ENCODE data around the gene SLC35E1. TPM values are rescaled to one million over a fixed set of nuclear protein-coding genes. Genes with fewer than 3 reads are reported as not detected.
A peak's percentile ranks its signal among the peaks of the same experiment; 100 is the strongest.

SLC35E1 gene
- total and polyA plus RNA-seq, 2 donors (not counting 3 experiments of a cell fraction or from before 2014, with no cell fraction given): 36.0 to 37.5 TPM

- peaks cover 3 to 16% of the 10 kb centered on the region in 2 experiments for H3K36me3 ChIP-seq (ENCODE audit: control insufficient read depth in 2 of 2, extremely low read depth in 1 of 2, insufficient read depth in 2 of 2, low read length in 2 of 2)
- intact Hi-C loops (cut with micrococcal nuclease) (loop anchor here (1.0 kb wide), 2 partner anchors 30 to 56 kb away; partner anchors contain the start of genes CHERP and MED26), dilution Hi-C loops (cut with MboI; ENCODE audit: extremely low pct_ligation_motif_present, low sequenced_read_pairs) (no loop called here)
- peak overlapping the region; percentile 54 to 73 (median 63) for H3K4me3 ChIP-seq (replicated peaks in 1 of 3; ENCODE audit: insufficient read depth in 1 of 3, low read depth in 1 of 3, low read length in 3 of 3)
- DNase-seq (ENCODE audit: low read depth, low spot score) (peak; percentile 46), FAIRE-seq (peak; percentile 24)
- no peaks in the 10 kb centered on the region for H3K9me3 ChIP-seq (replicated peaks; ENCODE audit: control insufficient read depth, insufficient read depth, low read length)
- H3K27me3 ChIP-seq (ENCODE audit: control insufficient read depth in 2 of 2, insufficient read depth in 2 of 2, low read length in 2 of 2): no peaks in the 10 kb centered on the region
- ChIA-PET CTCF (interaction anchor here (2.4 kb wide), 1 partner anchor 13 kb away, joined by 7 read pairs; no protein-coding TSS in a partner anchor), POLR2A (no interaction called here)
- H3K4me1 ChIP-seq (ENCODE audit: control insufficient read depth, extremely low read depth, insufficient read depth, low read length): peaks cover 16% of the 10 kb centered on the region
- H3K4me2 ChIP-seq (ENCODE audit: insufficient read depth, low read length): peak overlapping the region; percentile 77
- no peaks in the 10 kb centered on the region for H4K20me1 ChIP-seq (replicated peaks; ENCODE audit: control insufficient read depth, extremely low read depth, insufficient read depth, low read length)
- H3K9ac ChIP-seq (replicated peaks; ENCODE audit: extremely low read depth, insufficient read depth, low read length): peak overlapping the region; percentile 64
- no peak for TF ChIP-seq POLR2AphosphoS5 (IDR thresholded peaks at IDR 0.05; ENCODE audit: insufficient read depth, low read depth, low read length)
- TF ChIP-seq JUN (IDR thresholded peaks at IDR 0.05; ENCODE audit: borderline replicate concordance, insufficient read depth, insufficient read length, low read depth): no peak
- TF ChIP-seq GATA2 (IDR thresholded peaks at IDR 0.05; ENCODE audit: insufficient read depth, insufficient read length, low read depth, low read length): no peak
- TF ChIP-seq FOS (IDR thresholded peaks at IDR 0.05; ENCODE audit: borderline replicate concordance, insufficient read depth, low read length): no peak
- no peak for TF ChIP-seq CTCF (IDR thresholded peaks at IDR 0.05; ENCODE audit: extremely low read depth in 1 of 2, insufficient read depth in 1 of 2, low read depth in 1 of 2, low read length in 2 of 2)
- no peak for TF ChIP-seq MAX (IDR thresholded peaks at IDR 0.05; ENCODE audit: insufficient read depth, insufficient read length)
- no peak for TF ChIP-seq MYC (IDR thresholded peaks at IDR 0.05; ENCODE audit: low read depth, low read length)
- no peak for TF ChIP-seq POLR2A (IDR thresholded peaks at IDR 0.05; ENCODE audit: low read depth, low read length)
- TF ChIP-seq EZH2 (IDR thresholded peaks at IDR 0.05; ENCODE audit: borderline replicate concordance, low read depth, low read length, severe bottlenecking): no peak
- H2AFZ ChIP-seq (ENCODE audit: low read depth, low read length): peak overlapping the region; percentile 48
- peaks cover 49% of the 10 kb centered on the region for H3K79me2 ChIP-seq (ENCODE audit: control insufficient read depth, insufficient read depth, low read length)
- no TSS peak for BruUV-seq (replicated peaks)
- H3K27ac ChIP-seq (ENCODE audit: insufficient read depth, low read depth, low read length): peak overlapping the region; percentile 73
- H3K9me1 ChIP-seq (replicated peaks; ENCODE audit: control insufficient read depth, extremely low read depth, insufficient read depth, low read length): no peaks in the 10 kb centered on the region
These were observed 338 bp downstream of the SLC35E1 start for GRCh38 chr19:16571822-16572331.

Data from endothelial cell of umbilical vein (primary cell).